Mesothelial cell of epicardium (in vitro differentiated cells): ENCODE data around the gene LAMA3. TPM values are rescaled to one million over a fixed set of nuclear protein-coding genes. Genes with fewer than 3 reads are reported as not detected.

Source experiments
- DNase-seq, 2 experiments: peaks; one replicate each; pipeline ENCODE4 v3.0.0; 2021; ENCODE audit warnings: low spot score in 2 of 2; ENCODE audit not compliant: unreplicated experiment in 2 of 2
- H3K27ac Mint-ChIP-seq: 2 replicates; pipeline ENCODE4 v1.8.0; 2021; ENCODE audit warnings: mixed read lengths
- H3K27me3 Mint-ChIP-seq: 2 replicates; pipeline ENCODE4 v1.8.0; 2021; ENCODE audit warnings: low read depth, mixed read lengths
- H3K36me3 Mint-ChIP-seq: 2 replicates; pipeline ENCODE4 v1.8.0; 2021; ENCODE audit warnings: mixed read lengths
- H3K4me1 Mint-ChIP-seq: 2 replicates; pipeline ENCODE4 v1.8.0; 2021; ENCODE audit warnings: mixed read lengths
- H3K4me3 Mint-ChIP-seq: 2 replicates; pipeline ENCODE4 v1.8.0; 2021; ENCODE audit warnings: mild to moderate bottlenecking, moderate library complexity, mixed read lengths
- H3K9me3 Mint-ChIP-seq: 2 replicates; pipeline ENCODE4 v1.8.0; 2021; ENCODE audit warnings: mixed read lengths
- total RNA-seq: library from RNA; stranded (reverse); gene quantifications from 3 replicates; pipeline ENCODE4 v1.2.1, GENCODE V29; 2021
- TF ChIP-seq, protein P1 (sequence below): fragments of 200-600 bp; sonication (generic); IDR thresholded peaks from one replicate; pipeline ENCODE4 v1.5.0; 2021; ENCODE audit warnings: antibody characterized with exemption; ENCODE audit not compliant: unreplicated experiment

The LAMA3 gene
- total RNA-seq, 1 donor from 2014 or later, result 6.7 TPM

DNA sequence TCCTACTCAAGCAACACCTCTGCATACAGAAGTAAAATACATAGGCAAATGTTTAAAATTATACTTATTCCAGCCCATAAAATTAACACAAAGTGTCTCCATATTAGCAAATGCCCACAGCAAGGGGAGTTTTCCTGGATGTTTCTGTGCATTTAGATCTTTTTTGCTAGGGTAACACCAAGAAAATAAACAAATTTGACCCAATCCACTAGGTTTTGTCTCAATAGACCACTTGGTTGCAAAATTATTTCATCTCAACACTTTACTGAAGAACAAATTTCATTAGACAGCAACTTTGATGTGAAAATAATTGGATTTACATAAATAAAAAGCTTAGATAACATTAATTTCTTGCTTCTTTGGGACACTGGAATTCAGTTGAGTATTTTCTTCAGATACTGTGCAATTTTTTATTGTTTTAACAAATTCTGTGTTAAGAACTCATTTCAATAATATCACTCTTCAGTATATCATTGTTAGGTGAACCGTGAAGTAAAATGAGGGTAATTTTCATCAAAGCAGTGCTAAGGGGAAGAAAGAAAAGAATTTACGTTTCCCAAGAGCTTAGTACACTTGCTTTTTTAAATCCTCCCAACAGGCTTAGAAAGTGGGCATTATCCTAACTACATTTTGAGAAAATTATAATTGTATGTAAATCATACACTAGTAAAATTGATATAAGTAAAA, 191.8 kb downstream of the LAMA3 start:
- Mint-ChIP-seq H3K36me3 (no peaks in the 10 kb centered on the region), H3K4me1 (peaks cover 43% of the 10 kb centered on the region), H3K27me3 (peaks cover 2% of the 10 kb centered on the region), H3K4me3 (no peak overlapping the region), H3K9me3 (no peaks in the 10 kb centered on the region), H3K27ac (no peak overlapping the region)
- TF ChIP-seq, protein P1, sequence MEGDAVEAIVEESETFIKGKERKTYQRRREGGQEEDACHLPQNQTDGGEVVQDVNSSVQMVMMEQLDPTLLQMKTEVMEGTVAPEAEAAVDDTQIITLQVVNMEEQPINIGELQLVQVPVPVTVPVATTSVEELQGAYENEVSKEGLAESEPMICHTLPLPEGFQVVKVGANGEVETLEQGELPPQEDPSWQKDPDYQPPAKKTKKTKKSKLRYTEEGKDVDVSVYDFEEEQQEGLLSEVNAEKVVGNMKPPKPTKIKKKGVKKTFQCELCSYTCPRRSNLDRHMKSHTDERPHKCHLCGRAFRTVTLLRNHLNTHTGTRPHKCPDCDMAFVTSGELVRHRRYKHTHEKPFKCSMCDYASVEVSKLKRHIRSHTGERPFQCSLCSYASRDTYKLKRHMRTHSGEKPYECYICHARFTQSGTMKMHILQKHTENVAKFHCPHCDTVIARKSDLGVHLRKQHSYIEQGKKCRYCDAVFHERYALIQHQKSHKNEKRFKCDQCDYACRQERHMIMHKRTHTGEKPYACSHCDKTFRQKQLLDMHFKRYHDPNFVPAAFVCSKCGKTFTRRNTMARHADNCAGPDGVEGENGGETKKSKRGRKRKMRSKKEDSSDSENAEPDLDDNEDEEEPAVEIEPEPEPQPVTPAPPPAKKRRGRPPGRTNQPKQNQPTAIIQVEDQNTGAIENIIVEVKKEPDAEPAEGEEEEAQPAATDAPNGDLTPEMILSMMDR, result no peak
- DNase-seq, result no peak

DNA sequence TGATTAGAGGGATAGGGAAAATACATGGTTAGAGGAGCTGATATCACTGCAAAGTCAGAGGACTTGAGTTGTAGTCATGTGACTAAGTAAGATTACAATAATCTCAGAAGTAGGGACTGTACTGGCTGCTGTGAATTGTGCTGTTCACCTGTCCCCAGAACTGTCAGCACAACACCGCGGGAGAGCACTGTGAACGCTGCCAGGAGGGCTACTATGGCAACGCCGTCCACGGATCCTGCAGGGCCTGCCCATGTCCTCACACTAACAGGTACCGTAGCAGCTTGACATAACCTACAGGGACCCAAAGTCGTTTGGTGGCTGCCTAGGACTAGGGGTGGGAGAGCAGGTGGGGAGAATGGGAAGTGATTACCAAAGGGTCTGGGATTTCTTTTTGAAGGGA, 192.5 kb downstream of the LAMA3 start:
- H3K9me3 Mint-ChIP-seq, result no peaks in the 10 kb centered on the region
- no peaks in the 10 kb centered on the region for H3K36me3 Mint-ChIP-seq
- TF ChIP-seq, protein P1, result no peak
- peak overlapping the region; percentile 32 for H3K27ac Mint-ChIP-seq
- H3K4me3 Mint-ChIP-seq, result no peak overlapping the region
- DNase-seq, result no peak
- H3K4me1 Mint-ChIP-seq, result peaks cover 43% of the 10 kb centered on the region
- H3K27me3 Mint-ChIP-seq, result peaks cover 2% of the 10 kb centered on the region

- no peak for DNase-seq
- Mint-ChIP-seq H3K27me3 (peaks cover 2% of the 10 kb centered on the region), H3K36me3 (no peaks in the 10 kb centered on the region), H3K27ac (no peak overlapping the region), H3K4me3 (no peak overlapping the region), H3K4me1 (peaks cover 50% of the 10 kb centered on the region), H3K9me3 (no peaks in the 10 kb centered on the region)
- TF ChIP-seq, protein P1, result no peak
Measured at GRCh38 chr18:23882616-23883276, 193.5 kb downstream of the LAMA3 start.

- H3K9me3 Mint-ChIP-seq, result no peaks in the 10 kb centered on the region
Measured at GRCh38 chr18:23883277-23883790, 194.1 kb downstream of the LAMA3 start.

GRCh38 chr18:23884681-23885375, 195.6 kb downstream of the LAMA3 start:
- H3K4me3 Mint-ChIP-seq, result no peak overlapping the region
- H3K27ac Mint-ChIP-seq, result peak overlapping the region; percentile 76
- TF ChIP-seq, protein P1, result no peak
- no peak for DNase-seq
- H3K4me1 Mint-ChIP-seq, result peaks cover 45% of the 10 kb centered on the region
- H3K9me3 Mint-ChIP-seq, result no peaks in the 10 kb centered on the region
- H3K36me3 Mint-ChIP-seq, result no peaks in the 10 kb centered on the region
- H3K27me3 Mint-ChIP-seq, result no peaks in the 10 kb centered on the region

More at GRCh38 chr18:23883277-23883790, 194.1 kb downstream of the LAMA3 start:
- no peak overlapping the region for H3K4me3 Mint-ChIP-seq
- no peak overlapping the region for H3K27ac Mint-ChIP-seq
- H3K36me3 Mint-ChIP-seq, result no peaks in the 10 kb centered on the region
- TF ChIP-seq, protein P1, result no peak
- peaks cover 52% of the 10 kb centered on the region for H3K4me1 Mint-ChIP-seq
- H3K27me3 Mint-ChIP-seq, result peaks cover 2% of the 10 kb centered on the region
- no peak for DNase-seq
